ENCODE data around the gene BUD31. TPM values are rescaled to one million over a fixed set of nuclear protein-coding genes. Genes with fewer than 3 reads are reported as not detected.

BUD31 gene
- total RNA-seq, 2 donors from 2014 or later: 36.7 to 57.0 TPM

DNA sequence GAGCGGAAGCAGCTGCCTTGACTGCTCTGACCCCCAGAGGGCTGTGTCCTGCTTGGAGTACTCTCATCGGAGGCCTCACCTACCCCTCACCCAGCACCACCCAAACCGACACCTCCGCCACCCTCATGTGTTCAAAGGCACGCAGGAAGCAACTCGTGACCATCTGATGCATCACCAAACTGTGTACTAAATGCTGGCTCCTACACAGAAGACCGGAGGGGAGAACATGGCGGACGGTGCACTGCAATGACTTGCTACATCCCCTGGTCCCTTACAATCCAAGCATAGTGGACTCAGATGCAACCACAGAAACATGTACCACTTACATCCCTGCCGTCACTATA is 3.8 kb upstream of the BUD31 start:
- Histone ChIP-seq H3K27ac (no peak overlapping the region), H3K36me3 (peaks cover 36% of the 10 kb centered on the region), H3K4me1 (peaks cover 0 to 29% of the 10 kb centered on the region in 2 donors), H3K27me3 (no peaks in the 10 kb centered on the region), H3K4me3 (no peak overlapping the region), H3K9me3 (no peaks in the 10 kb centered on the region)
- TF ChIP-seq, protein P1, sequence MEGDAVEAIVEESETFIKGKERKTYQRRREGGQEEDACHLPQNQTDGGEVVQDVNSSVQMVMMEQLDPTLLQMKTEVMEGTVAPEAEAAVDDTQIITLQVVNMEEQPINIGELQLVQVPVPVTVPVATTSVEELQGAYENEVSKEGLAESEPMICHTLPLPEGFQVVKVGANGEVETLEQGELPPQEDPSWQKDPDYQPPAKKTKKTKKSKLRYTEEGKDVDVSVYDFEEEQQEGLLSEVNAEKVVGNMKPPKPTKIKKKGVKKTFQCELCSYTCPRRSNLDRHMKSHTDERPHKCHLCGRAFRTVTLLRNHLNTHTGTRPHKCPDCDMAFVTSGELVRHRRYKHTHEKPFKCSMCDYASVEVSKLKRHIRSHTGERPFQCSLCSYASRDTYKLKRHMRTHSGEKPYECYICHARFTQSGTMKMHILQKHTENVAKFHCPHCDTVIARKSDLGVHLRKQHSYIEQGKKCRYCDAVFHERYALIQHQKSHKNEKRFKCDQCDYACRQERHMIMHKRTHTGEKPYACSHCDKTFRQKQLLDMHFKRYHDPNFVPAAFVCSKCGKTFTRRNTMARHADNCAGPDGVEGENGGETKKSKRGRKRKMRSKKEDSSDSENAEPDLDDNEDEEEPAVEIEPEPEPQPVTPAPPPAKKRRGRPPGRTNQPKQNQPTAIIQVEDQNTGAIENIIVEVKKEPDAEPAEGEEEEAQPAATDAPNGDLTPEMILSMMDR (IDR thresholded peaks at IDR 0.05): no peak
- no peak for DNase-seq (ENCODE audit: low spot score)

DNA sequence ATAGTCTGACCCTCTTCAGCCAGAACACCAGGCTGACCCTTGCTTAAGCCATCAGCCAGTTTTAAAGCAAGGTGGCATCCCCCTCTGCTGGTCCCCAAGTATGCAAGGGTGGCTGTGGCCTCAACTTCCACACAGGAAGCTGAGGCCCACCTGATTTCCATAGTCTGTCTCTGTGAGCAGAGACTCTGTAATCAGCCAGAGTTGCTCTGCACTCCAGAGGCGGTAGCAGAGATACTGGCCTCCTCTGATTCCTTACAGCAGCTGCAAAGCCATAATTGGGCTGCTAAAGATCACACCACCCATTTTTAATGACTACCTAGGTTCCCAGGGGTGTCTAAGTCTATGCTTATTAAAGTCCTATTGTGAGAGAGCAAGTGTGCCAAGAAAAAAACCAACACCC is 2.2 kb upstream of the BUD31 start:
- Histone ChIP-seq H3K36me3 (peaks cover 32% of the 10 kb centered on the region), H3K4me1 (peaks cover 0 to 36% of the 10 kb centered on the region in 2 donors), H3K9me3 (no peaks in the 10 kb centered on the region), H3K4me3 (no peak overlapping the region), H3K27ac (no peak overlapping the region), H3K27me3 (no peaks in the 10 kb centered on the region)
- no peak for DNase-seq (ENCODE audit: low spot score)
- TF ChIP-seq, protein P1 (IDR thresholded peaks at IDR 0.05): no peak

DNA sequence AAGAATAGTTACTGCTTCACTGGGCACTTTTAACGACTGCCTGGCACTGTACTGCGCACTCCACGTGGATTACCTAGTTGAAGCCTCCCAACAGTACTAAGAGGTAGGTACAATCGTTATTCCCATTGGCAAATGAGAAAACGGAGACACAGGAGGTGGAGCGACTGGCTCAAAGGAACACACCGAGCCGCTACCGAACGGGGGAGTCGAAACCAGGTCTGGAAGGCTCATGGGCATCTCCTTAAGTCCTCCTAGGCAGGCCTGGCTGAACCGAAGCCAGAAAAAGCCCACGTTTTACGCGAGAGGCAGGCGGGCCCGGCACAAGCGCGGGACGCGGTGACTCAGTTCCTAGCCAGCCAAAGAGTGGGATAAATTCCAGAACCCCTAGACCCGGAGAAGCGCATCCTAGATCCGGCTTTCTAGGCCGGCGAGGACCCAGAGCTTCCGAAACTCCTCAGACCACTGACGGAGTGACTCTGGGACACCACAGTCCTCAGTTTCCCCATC is 844 bp upstream of the BUD31 start:
- Histone ChIP-seq H3K4me3 (peak overlapping the region; percentile 96 to 97), H3K27me3 (no peaks in the 10 kb centered on the region), H3K4me1 (peaks cover 0 to 36% of the 10 kb centered on the region in 2 donors), H3K9me3 (no peaks in the 10 kb centered on the region), H3K36me3 (peaks cover 34% of the 10 kb centered on the region), H3K27ac (peak overlapping the region; percentile 95 to 97)
- peak; percentile 85 for DNase-seq (ENCODE audit: low spot score)
- TF ChIP-seq, protein P1 (IDR thresholded peaks at IDR 0.05): no peak

DNA sequence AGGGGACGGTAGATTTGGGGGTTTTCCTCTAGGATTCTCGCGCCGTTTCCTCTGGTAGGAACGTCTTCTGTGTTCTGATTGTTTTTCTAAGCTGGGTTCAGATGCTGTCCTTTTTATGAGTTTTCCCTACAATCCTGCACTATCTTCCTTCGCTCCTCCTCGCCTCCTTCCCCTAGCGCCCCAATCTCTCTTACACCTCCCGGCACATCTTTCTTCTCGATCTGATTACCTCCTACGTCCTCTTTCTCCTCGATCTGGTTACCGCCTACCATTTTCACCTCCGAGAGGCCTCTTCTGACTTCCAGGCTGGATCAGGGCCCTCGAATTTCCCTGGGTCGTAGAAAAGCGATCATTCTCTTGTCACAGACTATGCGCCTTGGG is 413 bp downstream of the BUD31 start:
- H3K9me3 ChIP-seq: no peaks in the 10 kb centered on the region
- peak overlapping the region; percentile 95 to 97 for H3K27ac ChIP-seq
- H3K4me1 ChIP-seq: peaks cover 0 to 36% of the 10 kb centered on the region in 2 donors
- peak overlapping the region; percentile 96 to 97 for H3K4me3 ChIP-seq
- no peak for DNase-seq (ENCODE audit: low spot score)
- TF ChIP-seq, protein P1 (IDR thresholded peaks at IDR 0.05): no peak
- peaks cover 35% of the 10 kb centered on the region for H3K36me3 ChIP-seq
- no peaks in the 10 kb centered on the region for H3K27me3 ChIP-seq

DNA sequence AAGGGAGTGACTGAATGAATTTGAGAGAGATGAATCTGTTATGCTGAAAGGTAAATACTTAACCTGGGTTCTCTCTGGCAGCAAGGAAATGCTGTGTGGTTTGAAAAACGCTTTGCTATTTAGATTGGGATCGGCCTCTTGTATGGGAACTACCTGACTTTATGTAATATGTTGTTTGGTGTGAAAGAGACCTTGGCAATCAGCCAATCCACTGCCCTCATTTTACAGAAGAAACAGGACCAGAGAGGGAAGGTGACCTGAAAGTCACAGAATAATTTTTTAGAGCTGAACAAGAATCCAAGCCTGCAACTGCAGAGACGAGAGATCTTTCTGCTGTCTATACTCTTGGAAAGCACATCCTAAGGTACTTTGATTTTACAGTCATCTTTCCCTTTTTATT is 1.0 kb downstream of the BUD31 start:
- DNase-seq (ENCODE audit: low spot score): no peak
- Histone ChIP-seq H3K27ac (peak overlapping the region in 1 of 2 donors; percentile 97), H3K27me3 (no peaks in the 10 kb centered on the region), H3K4me3 (peak overlapping the region; percentile 96 to 97), H3K36me3 (peaks cover 39% of the 10 kb centered on the region), H3K9me3 (no peaks in the 10 kb centered on the region), H3K4me1 (peaks cover 0 to 36% of the 10 kb centered on the region in 2 donors)
- TF ChIP-seq, protein P1 (IDR thresholded peaks at IDR 0.05): no peak

DNA sequence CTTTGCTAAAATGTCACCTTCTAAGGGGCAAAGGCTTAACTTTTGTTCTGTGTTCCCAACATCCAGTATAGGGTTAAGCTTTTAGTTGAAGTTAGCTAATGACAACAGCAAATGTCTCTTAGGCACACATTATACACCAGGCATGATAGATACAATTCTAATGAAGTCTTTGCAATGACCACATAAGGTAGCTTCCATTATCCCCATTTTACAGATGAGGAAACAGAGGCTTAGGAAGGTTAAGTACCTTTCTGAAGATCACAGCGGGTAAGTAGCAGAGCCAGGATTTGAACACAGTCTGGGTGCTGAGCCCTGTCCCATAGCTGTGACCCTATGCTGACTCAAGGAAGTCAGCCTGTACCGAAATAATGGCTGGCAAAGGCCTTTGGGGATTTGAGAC is 1.9 kb downstream of the BUD31 start:
- TF ChIP-seq, protein P1 (IDR thresholded peaks at IDR 0.05): no peak
- Histone ChIP-seq H3K9me3 (no peaks in the 10 kb centered on the region), H3K27me3 (no peaks in the 10 kb centered on the region), H3K4me3 (no peak overlapping the region), H3K4me1 (peaks cover 0 to 36% of the 10 kb centered on the region in 2 donors), H3K36me3 (peaks cover 45% of the 10 kb centered on the region), H3K27ac (no peak overlapping the region)
- DNase-seq (ENCODE audit: low spot score): no peak
